Lower leg skin (tissue), 4 donors: ENCODE results near the gene PEAK1. TPM values are rescaled to one million over a fixed set of nuclear protein-coding genes. Genes with fewer than 3 reads are reported as not detected.

Experiments used
- DNase-seq, 2 donors: peaks; one replicate each; pipeline ENCODE4 v3.0.0-alpha.2; 2019; ENCODE audit warnings: low spot score in 2 of 2
- H3K4me3 ChIP-seq: fragments of 200-600 bp; sonication (generic); 2 replicates; pipeline ENCODE4 v1.5.1; 2017; ENCODE audit warnings: mild to moderate bottlenecking, low read depth; ENCODE audit not compliant: poor library complexity, severe bottlenecking
- POLR2A ChIP-seq, 2 donors: fragments of 450-650 bp; IDR thresholded peaks; one replicate each; pipeline ENCODE4 v1.6.1; 2016 to 2017; ENCODE audit warnings: antibody characterized with exemption in 2 of 2, mild to moderate bottlenecking in 1 of 2, moderate library complexity in 1 of 2
- WGBS, 2 donors: methylation state at CpG; one replicate each; pipeline ENCODE4 v1.1.5; 2018; 5-methylcytosine and 5-hydroxymethylcytosine counted together
- intact Hi-C: fragments of 100-400 bp; cut with DNase I; formaldehyde crosslinking; loops from one replicate; pipeline ENCODE4 v1.15.0; 2023; ENCODE audit warnings: low total_unique reads
- total RNA-seq, 4 donors: library from RNA; depleted of rRNA; stranded (reverse); fragments of >200 nt; gene quantifications; one replicate each; pipeline ENCODE4 v1.1.0, GENCODE V29; 2016
- TF ChIP-seq, protein P1 (sequence below), 3 donors: fragments of 450-650 bp; IDR thresholded peaks; one replicate each; pipeline ENCODE4 v1.5.1; 2016; ENCODE audit warnings: antibody characterized with exemption in 3 of 3, mild to moderate bottlenecking in 3 of 3, moderate library complexity in 2 of 3

Gene PEAK1
- total RNA-seq, 4 donors from 2014 or later = 23.4 to 38.2 (median 31.0) TPM

DNA sequence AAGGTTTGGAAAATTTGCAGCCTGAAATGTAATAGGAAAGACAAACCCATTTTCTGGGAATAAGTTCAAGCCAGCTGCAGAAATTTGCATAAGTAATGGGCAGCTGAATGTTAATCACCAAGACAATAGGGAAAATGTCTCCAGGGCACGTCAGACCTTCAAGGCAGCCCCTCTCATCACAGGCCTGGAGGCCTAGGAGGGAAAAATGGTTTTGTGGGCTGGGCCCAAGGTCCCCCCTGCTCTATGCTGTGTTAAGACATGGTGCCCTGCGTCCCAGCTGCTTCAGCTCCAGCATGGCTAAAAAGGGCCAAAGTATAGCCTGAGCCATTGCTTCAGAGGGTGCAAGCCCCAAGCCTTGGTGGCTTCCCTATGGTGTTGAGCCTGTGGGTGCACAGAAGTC, 184.3 kb downstream of the PEAK1 start:
- H3K4me3 ChIP-seq = no peak overlapping the region
- 83 to 90% methylated on average over 2 of the region's 2 CpGs for WGBS, 2 donors
- TF ChIP-seq, protein P1, sequence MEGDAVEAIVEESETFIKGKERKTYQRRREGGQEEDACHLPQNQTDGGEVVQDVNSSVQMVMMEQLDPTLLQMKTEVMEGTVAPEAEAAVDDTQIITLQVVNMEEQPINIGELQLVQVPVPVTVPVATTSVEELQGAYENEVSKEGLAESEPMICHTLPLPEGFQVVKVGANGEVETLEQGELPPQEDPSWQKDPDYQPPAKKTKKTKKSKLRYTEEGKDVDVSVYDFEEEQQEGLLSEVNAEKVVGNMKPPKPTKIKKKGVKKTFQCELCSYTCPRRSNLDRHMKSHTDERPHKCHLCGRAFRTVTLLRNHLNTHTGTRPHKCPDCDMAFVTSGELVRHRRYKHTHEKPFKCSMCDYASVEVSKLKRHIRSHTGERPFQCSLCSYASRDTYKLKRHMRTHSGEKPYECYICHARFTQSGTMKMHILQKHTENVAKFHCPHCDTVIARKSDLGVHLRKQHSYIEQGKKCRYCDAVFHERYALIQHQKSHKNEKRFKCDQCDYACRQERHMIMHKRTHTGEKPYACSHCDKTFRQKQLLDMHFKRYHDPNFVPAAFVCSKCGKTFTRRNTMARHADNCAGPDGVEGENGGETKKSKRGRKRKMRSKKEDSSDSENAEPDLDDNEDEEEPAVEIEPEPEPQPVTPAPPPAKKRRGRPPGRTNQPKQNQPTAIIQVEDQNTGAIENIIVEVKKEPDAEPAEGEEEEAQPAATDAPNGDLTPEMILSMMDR (IDR thresholded peaks at IDR 0.05) = no peak
- no peak for TF ChIP-seq POLR2A (IDR thresholded peaks at IDR 0.05)
- DNase-seq = no peak
- intact Hi-C loops = no loop called here

DNA sequence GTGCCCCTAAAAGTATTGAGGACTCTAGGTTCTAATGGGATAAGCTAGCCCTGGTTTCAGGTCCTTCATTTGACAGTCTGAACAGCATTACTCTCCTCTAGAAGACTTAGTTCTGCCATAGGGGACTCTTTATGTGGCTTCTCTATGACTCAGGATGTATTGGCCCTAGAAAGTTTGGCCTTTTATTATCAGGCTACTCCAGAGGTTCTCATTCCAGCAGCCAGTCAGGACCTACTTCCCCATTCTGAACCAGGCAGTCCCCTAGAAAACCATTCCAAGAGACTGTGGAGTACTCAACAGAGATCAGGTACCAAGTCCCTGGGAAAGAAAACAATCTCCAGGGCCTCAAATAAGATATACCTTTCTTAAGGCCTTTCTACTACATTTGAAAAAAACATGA, 191.1 kb downstream of the PEAK1 start:
- TF ChIP-seq POLR2A (IDR thresholded peaks at IDR 0.05) = no peak
- TF ChIP-seq, protein P1 (IDR thresholded peaks at IDR 0.05) = no peak
- intact Hi-C loops = no loop called here
- no peak for DNase-seq
- H3K4me3 ChIP-seq = no peak overlapping the region

DNA sequence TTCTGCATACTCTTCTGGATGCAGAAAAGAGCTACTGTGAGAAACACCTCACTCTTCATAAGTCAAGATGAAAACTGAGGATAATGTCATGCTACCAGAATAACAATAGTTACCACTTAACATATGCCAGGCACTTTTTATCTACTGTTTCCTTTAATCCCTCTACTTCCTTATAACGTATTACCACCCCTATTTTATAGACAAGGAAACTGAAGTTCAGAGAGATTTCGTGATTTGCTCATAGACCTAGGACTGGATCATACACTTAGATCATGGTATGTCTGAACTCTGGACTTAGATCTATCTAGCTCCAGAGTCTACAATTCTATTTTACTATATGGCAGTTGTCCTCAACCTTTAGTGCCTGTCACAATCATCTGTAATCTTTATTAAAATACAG, 193.3 kb downstream of the PEAK1 start:
- no peak for DNase-seq
- 69 to 71% methylated on average over 2 of the region's 2 CpGs for WGBS, 2 donors
- H3K4me3 ChIP-seq = no peak overlapping the region
- intact Hi-C loops = no loop called here
- no peak for TF ChIP-seq POLR2A (IDR thresholded peaks at IDR 0.05)
- TF ChIP-seq, protein P1 (IDR thresholded peaks at IDR 0.05) = no peak

DNA sequence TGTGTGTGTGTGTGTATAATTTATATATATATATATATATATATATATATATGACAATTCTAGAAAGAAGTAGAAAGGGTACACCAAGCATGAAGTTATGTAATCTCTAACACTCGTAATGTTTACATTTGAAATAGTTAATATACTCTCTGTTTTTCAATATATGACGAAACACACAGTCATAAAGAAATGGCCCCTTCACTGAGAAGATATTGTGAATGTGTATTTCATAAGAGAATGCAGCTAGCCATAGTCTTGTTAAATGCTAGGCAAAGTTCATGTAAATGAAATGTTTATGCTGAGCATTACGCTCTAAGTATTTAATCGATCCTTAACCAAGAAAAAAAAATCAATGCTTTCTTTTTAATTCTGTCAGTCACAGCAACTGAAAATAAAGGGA, 194.3 kb downstream of the PEAK1 start:
- H3K4me3 ChIP-seq = no peak overlapping the region
- TF ChIP-seq, protein P1 (IDR thresholded peaks at IDR 0.05) = no peak
- no peak for TF ChIP-seq POLR2A (IDR thresholded peaks at IDR 0.05)
- intact Hi-C loops = no loop called here
- 92 to 94% methylated on average over 4 of the region's 4 CpGs for WGBS, 2 donors
- no peak for DNase-seq

DNA sequence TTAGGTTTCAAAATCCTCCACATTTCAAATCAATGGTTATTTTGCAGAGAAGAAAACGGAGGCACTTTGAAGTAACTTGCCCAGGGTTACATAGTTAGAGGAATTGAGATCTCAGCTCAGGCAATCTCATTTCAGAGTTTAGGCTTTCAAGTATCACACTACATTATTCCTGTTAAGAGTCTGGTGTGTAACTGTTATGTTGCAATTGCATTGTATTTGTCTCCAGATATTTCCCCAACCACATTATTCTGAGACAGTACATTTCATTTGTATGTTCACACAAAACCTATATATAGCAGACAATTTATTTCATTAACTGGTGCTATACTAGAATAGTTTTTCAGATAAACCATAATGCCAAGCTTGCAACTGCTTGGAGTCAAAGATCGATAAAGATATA, 194.8 kb downstream of the PEAK1 start:
- no peak for TF ChIP-seq POLR2A (IDR thresholded peaks at IDR 0.05)
- TF ChIP-seq, protein P1 (IDR thresholded peaks at IDR 0.05) = no peak
- no peak overlapping the region for H3K4me3 ChIP-seq
- intact Hi-C loops = no loop called here
- WGBS, 2 donors = 93 to 100% methylated on average over 2 of the region's 2 CpGs
- no peak for DNase-seq

DNA sequence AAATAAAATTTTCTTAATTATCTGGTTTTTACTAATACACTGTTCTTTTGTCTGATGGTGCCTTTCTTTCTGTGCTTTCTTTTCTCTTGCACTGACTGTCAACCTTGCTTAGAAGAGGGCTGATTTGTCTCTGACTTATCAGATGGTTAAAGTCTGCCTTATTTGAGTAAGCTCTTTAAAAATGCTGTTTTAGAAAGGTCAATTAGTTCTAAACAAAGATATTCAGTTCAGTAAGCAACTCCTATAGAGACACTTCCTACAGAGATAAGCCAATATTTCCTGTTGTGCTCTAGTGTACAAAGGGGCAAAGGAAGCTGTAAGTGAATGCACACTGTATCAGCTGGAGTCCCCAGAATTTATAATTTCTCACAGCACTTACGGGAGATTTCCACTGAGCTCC, 195.6 kb downstream of the PEAK1 start:
- no peak overlapping the region for H3K4me3 ChIP-seq
- no peak for DNase-seq
- TF ChIP-seq, protein P1 (IDR thresholded peaks at IDR 0.05) = no peak
- TF ChIP-seq POLR2A (IDR thresholded peaks at IDR 0.05) = no peak
- WGBS, 2 donors = 83 to 84% methylated on average over 1 of the region's 1 CpG
- intact Hi-C loops = no loop called here
